Measurements from ENCODE around the gene HBEGF.

Gene HBEGF

GRCh38 chr5:140336388-140336787, 10.0 kb downstream of the HBEGF start:
- H4K20me1 ChIP-seq (ENCODE audit: insufficient read depth, low read length): no peaks in the 10 kb centered on the region
- no peaks in the 10 kb centered on the region for H3K9me3 ChIP-seq (ENCODE audit: insufficient read depth, low read length)
- TF ChIP-seq EZH2phosphoT487 (IDR thresholded peaks at IDR 0.05; ENCODE audit: low read depth): no peak
- no peak for TF ChIP-seq CTCF (IDR thresholded peaks at IDR 0.05; ENCODE audit: low read depth, low read length)
- no peak overlapping the region for H3K27ac ChIP-seq (ENCODE audit: low read length)
- H3K9ac ChIP-seq (ENCODE audit: low read length): no peak overlapping the region
- H3K4me1 ChIP-seq (ENCODE audit: low read length): peaks cover 5% of the 10 kb centered on the region
- no peaks in the 10 kb centered on the region for H3K27me3 ChIP-seq (ENCODE audit: low read depth, low read length)
- H3K4me2 ChIP-seq (ENCODE audit: low read length): no peak overlapping the region
- no peaks in the 10 kb centered on the region for H3K79me2 ChIP-seq (ENCODE audit: low read length)
- no peak overlapping the region for H2AFZ ChIP-seq (ENCODE audit: low read depth, low read length)
- no peaks in the 10 kb centered on the region for H3K36me3 ChIP-seq (replicated peaks; ENCODE audit: low read depth, low read length)
- no peak overlapping the region for H3K4me3 ChIP-seq (ENCODE audit: low read length)

GRCh38 chr5:140331638-140332037, 14.8 kb downstream of the HBEGF start:
- no peaks in the 10 kb centered on the region for H3K27me3 ChIP-seq (ENCODE audit: low read depth, low read length)
- H3K9me3 ChIP-seq (ENCODE audit: insufficient read depth, low read length): no peaks in the 10 kb centered on the region
- no peaks in the 10 kb centered on the region for H3K4me1 ChIP-seq (ENCODE audit: low read length)
- no peak overlapping the region for H3K27ac ChIP-seq (ENCODE audit: low read length)
- no peak overlapping the region for H3K4me2 ChIP-seq (ENCODE audit: low read length)
- no peak overlapping the region for H2AFZ ChIP-seq (ENCODE audit: low read depth, low read length)
- TF ChIP-seq EZH2phosphoT487 (IDR thresholded peaks at IDR 0.05; ENCODE audit: low read depth) (no peak), CTCF (IDR thresholded peaks at IDR 0.05; ENCODE audit: low read depth, low read length) (no peak)
- no peaks in the 10 kb centered on the region for H3K79me2 ChIP-seq (ENCODE audit: low read length)
- no peak overlapping the region for H3K4me3 ChIP-seq (ENCODE audit: low read length)
- no peaks in the 10 kb centered on the region for H3K36me3 ChIP-seq (replicated peaks; ENCODE audit: low read depth, low read length)
- no peak overlapping the region for H3K9ac ChIP-seq (ENCODE audit: low read length)
- H4K20me1 ChIP-seq (ENCODE audit: insufficient read depth, low read length): no peaks in the 10 kb centered on the region

- Histone ChIP-seq H3K27ac (ENCODE audit: low read length) (no peak overlapping the region), H3K4me1 (ENCODE audit: low read length) (no peaks in the 10 kb centered on the region), H3K9ac (ENCODE audit: low read length) (no peak overlapping the region), H3K36me3 (replicated peaks; ENCODE audit: low read depth, low read length) (no peaks in the 10 kb centered on the region), H3K4me3 (ENCODE audit: low read length) (no peak overlapping the region), H3K9me3 (ENCODE audit: insufficient read depth, low read length) (no peaks in the 10 kb centered on the region), H2AFZ (ENCODE audit: low read depth, low read length) (no peak overlapping the region), H4K20me1 (ENCODE audit: insufficient read depth, low read length) (no peaks in the 10 kb centered on the region), H3K79me2 (ENCODE audit: low read length) (no peaks in the 10 kb centered on the region), H3K27me3 (ENCODE audit: low read depth, low read length) (no peaks in the 10 kb centered on the region), H3K4me2 (ENCODE audit: low read length) (no peak overlapping the region)
- no peak for TF ChIP-seq EZH2phosphoT487 (IDR thresholded peaks at IDR 0.05; ENCODE audit: low read depth)
- no peak for TF ChIP-seq CTCF (IDR thresholded peaks at IDR 0.05; ENCODE audit: low read depth, low read length)
Observed at GRCh38 chr5:140329739-140330481, 16.5 kb downstream of the HBEGF start.

- Histone ChIP-seq H3K4me1 (ENCODE audit: low read length) (no peaks in the 10 kb centered on the region), H4K20me1 (ENCODE audit: insufficient read depth, low read length) (no peaks in the 10 kb centered on the region), H3K27me3 (ENCODE audit: low read depth, low read length) (no peaks in the 10 kb centered on the region), H3K79me2 (ENCODE audit: low read length) (no peaks in the 10 kb centered on the region), H2AFZ (ENCODE audit: low read depth, low read length) (no peak overlapping the region), H3K4me2 (ENCODE audit: low read length) (no peak overlapping the region), H3K27ac (ENCODE audit: low read length) (no peak overlapping the region), H3K36me3 (replicated peaks; ENCODE audit: low read depth, low read length) (no peaks in the 10 kb centered on the region), H3K9me3 (ENCODE audit: insufficient read depth, low read length) (no peaks in the 10 kb centered on the region), H3K4me3 (ENCODE audit: low read length) (no peak overlapping the region), H3K9ac (ENCODE audit: low read length) (no peak overlapping the region)
- TF ChIP-seq EZH2phosphoT487 (IDR thresholded peaks at IDR 0.05; ENCODE audit: low read depth) (no peak), CTCF (IDR thresholded peaks at IDR 0.05; ENCODE audit: low read depth, low read length) (no peak)
Observed at GRCh38 chr5:140328036-140328764, 18.2 kb downstream of the HBEGF start.

Data from OCI-LY3 (cell line).